Endothelial cell of umbilical vein (primary cell): Measurements from ENCODE around the gene GABRA5. TPM values are rescaled to one million over a fixed set of nuclear protein-coding genes. Genes with fewer than 3 reads are reported as not detected.

Experiments
- BruUV-seq: library from RNA; stranded (reverse); fragments of 400-500 nt; replicated peaks from 2 replicates; lab custom pipeline; 2021; lab: Mats Ljungman, UMichigan
- CTCF ChIA-PET: fragments of 300-600, 350-600 bp; sonication (Branson Sonifier 250); formaldehyde crosslinking; loops from one replicate; lab custom pipeline; 2021; ENCODE audit warnings: antibody characterized with exemption, inconsistent platforms; lab: Charles Lee
- POLR2A ChIA-PET: fragments of 300-600, 350-600 bp; sonication (Branson Sonifier 250); formaldehyde crosslinking; loops from one replicate; lab custom pipeline; 2021; ENCODE audit warnings: antibody characterized with exemption, inconsistent platforms; lab: Charles Lee
- DNase-seq: peaks from one replicate; pipeline ENCODE4 v3.0.0-alpha.2; 2011; ENCODE audit warnings: low read depth, low spot score
- FAIRE-seq: peaks from 2 replicates; lab custom pipeline; 2011; peaks lifted over from hg19 to GRCh38; lab: Jason Lieb, UNC
- H2AFZ ChIP-seq: 2 replicates; pipeline ENCODE4 v1.6.0; 2012; ENCODE audit warnings: low read depth, low read length, control low read depth, inconsistent platforms
- H3K27ac ChIP-seq: 2 replicates; pipeline ENCODE4 v1.5.1; 2011; ENCODE audit warnings: low read depth, mild to moderate bottlenecking, control low read depth, low read length, moderate library complexity; ENCODE audit not compliant: insufficient read depth
- H3K27me3 ChIP-seq, 2 experiments: 2 replicates each; pipeline versions ENCODE4 v1.6.0 to v1.6.1; 2011; ENCODE audit warnings: low read length in 2 of 2, mixed read lengths in 1 of 2; ENCODE audit not compliant: control insufficient read depth in 2 of 2, insufficient read depth in 2 of 2
- H3K36me3 ChIP-seq, 2 experiments: 2 replicates in 1 of 2; 3 replicates in 1 of 2; pipeline ENCODE4 v1.5.1; 2011; ENCODE audit warnings: low read length in 2 of 2, mild to moderate bottlenecking in 1 of 2, moderate library complexity in 1 of 2; ENCODE audit not compliant: control insufficient read depth in 2 of 2, insufficient read depth in 2 of 2; ENCODE audit errors: extremely low read depth in 1 of 2
- H3K4me1 ChIP-seq: 3 replicates; pipeline ENCODE4 v1.5.1; 2011; ENCODE audit warnings: mild to moderate bottlenecking, low read length; ENCODE audit not compliant: control insufficient read depth, insufficient read depth; ENCODE audit errors: extremely low read depth
- H3K4me2 ChIP-seq: 2 replicates; pipeline ENCODE4 v1.6.1; 2011; ENCODE audit warnings: low read length, control low read depth, mixed read lengths; ENCODE audit not compliant: insufficient read depth
- H3K4me3 ChIP-seq, 3 experiments: fragments of 200-600 bp in 1 of 3; sonication (generic), shearing (Covaris generic) in 1 of 3; replicated peaks in 1 of 3; 2 replicates each; pipeline ENCODE4 v1.5.1; 2011 to 2016; ENCODE audit warnings: control low read depth in 3 of 3, low read length in 3 of 3, mild to moderate bottlenecking in 2 of 3, inconsistent platforms in 1 of 3, low read depth in 1 of 3, moderate library complexity in 1 of 3; ENCODE audit not compliant: insufficient read depth in 1 of 3
- H3K79me2 ChIP-seq: 2 replicates; pipeline ENCODE4 v1.6.0; 2012; ENCODE audit warnings: low read length, inconsistent platforms; ENCODE audit not compliant: control insufficient read depth, insufficient read depth
- H3K9ac ChIP-seq: replicated peaks from 2 replicates; pipeline ENCODE3; 2011; ENCODE audit warnings: low read length, control low read depth; ENCODE audit not compliant: insufficient read depth; ENCODE audit errors: extremely low read depth
- H3K9me1 ChIP-seq: replicated peaks from 3 replicates; pipeline ENCODE4 v1.6.0; 2011; ENCODE audit warnings: mild to moderate bottlenecking, low read length; ENCODE audit not compliant: control insufficient read depth, insufficient read depth; ENCODE audit errors: extremely low read depth
- H3K9me3 ChIP-seq: replicated peaks from 2 replicates; pipeline ENCODE4 v1.5.1; 2012; ENCODE audit warnings: low read length, inconsistent platforms; ENCODE audit not compliant: control insufficient read depth, insufficient read depth
- H4K20me1 ChIP-seq: replicated peaks from 2 replicates; pipeline ENCODE3; 2011; ENCODE audit warnings: mild to moderate bottlenecking, low read length; ENCODE audit not compliant: control insufficient read depth, insufficient read depth; ENCODE audit errors: extremely low read depth
- CTCF ChIP-seq, 2 donors: IDR thresholded peaks; 1 replicate in 1 of 2; 2 replicates in 1 of 2; pipeline ENCODE4 v1.5.1; 2011; ENCODE audit warnings: low read length in 2 of 2, mild to moderate bottlenecking in 2 of 2, moderate library complexity in 2 of 2, control low read depth in 1 of 2, inconsistent platforms in 1 of 2, low read depth in 1 of 2; ENCODE audit not compliant: insufficient read depth in 1 of 2; ENCODE audit errors: extremely low read depth in 1 of 2
- EZH2 ChIP-seq: IDR thresholded peaks from 2 replicates; pipeline ENCODE4 v1.6.1; 2012; ENCODE audit warnings: borderline replicate concordance, low read depth, mild to moderate bottlenecking, moderate library complexity, low read length, inconsistent platforms; ENCODE audit not compliant: severe bottlenecking
- FOS ChIP-seq: IDR thresholded peaks from 2 replicates; pipeline ENCODE4 v1.6.1; 2011; ENCODE audit warnings: mild to moderate bottlenecking, low read length, moderate library complexity, borderline replicate concordance; ENCODE audit not compliant: insufficient read depth
- GATA2 ChIP-seq: IDR thresholded peaks from 2 replicates; pipeline ENCODE4 v1.7.0; 2011; ENCODE audit warnings: low read depth, mild to moderate bottlenecking, moderate library complexity, mixed read lengths, low read length; ENCODE audit not compliant: insufficient read length, insufficient read depth
- JUN ChIP-seq: IDR thresholded peaks from 2 replicates; pipeline ENCODE4 v1.6.1; 2011; ENCODE audit warnings: borderline replicate concordance, low read depth; ENCODE audit not compliant: insufficient read length, insufficient read depth
- MYC ChIP-seq: IDR thresholded peaks from one replicate; pipeline ENCODE4 v1.6.1; 2011; ENCODE audit warnings: mild to moderate bottlenecking, low read depth, low read length
- POLR2A ChIP-seq: IDR thresholded peaks from 2 replicates; pipeline ENCODE4 v1.6.1; 2012; ENCODE audit warnings: low read depth, mild to moderate bottlenecking, control low read depth, low read length
- POLR2AphosphoS5 ChIP-seq: IDR thresholded peaks from 2 replicates; pipeline ENCODE4 v1.6.1; 2012; ENCODE audit warnings: low read depth, mild to moderate bottlenecking, control low read depth, low read length, moderate library complexity; ENCODE audit not compliant: insufficient read depth
- dilution Hi-C: fragments of 300-500 bp; cut with MboI; formaldehyde crosslinking; loops from one replicate; pipeline ENCODE4 v1.15.0; 2019; ENCODE audit warnings: low sequenced_read_pairs; ENCODE audit not compliant: extremely low pct_ligation_motif_present
- intact Hi-C: fragments of 100-400 bp; cut with micrococcal nuclease; formaldehyde crosslinking; loops from one replicate; pipeline ENCODE4 v1.10.0; 2022
- polyA plus RNA-seq, 4 experiments: library from polyadenylated mRNA; depleted of rRNA in 3 of 4; stranded (reverse) in 3 of 4; unstranded in 1 of 4; fragments of >200 nt; gene quantifications; 2 replicates each; pipeline versions ENCODE4 v1.2.1 to v1.2.3, GENCODE V29; 2011 to 2012; ENCODE audit warnings: missing spikeins in 1 of 4
- total RNA-seq: library from RNA; stranded (reverse); gene quantifications from 2 replicates; pipeline ENCODE4 v1.2.3, GENCODE V29; 2021
- TF ChIP-seq, protein P1 (sequence below): IDR thresholded peaks from 2 replicates; pipeline ENCODE4 v1.6.1; 2011; ENCODE audit not compliant: insufficient read depth, insufficient read length

Gene GABRA5
- total and polyA plus RNA-seq, 2 donors (not counting 3 experiments of a cell fraction or from before 2014, with no cell fraction given): not detected

DNA sequence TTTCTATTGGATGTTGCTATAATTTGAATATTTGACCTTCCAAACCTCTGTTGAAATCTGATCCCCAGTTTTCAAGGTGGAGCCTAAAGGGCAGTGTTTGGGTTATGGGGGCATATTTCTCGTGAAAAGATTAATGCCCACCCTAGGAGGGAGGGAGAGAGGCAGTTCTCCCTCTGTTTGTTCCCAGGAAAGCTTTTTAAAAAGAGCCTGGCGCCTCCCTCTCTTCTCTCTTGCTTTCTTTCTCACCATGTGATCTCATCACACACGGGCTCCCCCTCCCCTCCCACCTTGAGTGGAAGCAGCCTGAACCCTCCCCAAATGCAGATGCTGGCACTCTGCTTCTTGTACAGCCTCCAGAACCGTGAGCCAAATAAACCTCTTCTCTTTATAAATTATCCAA, 12.4 kb upstream of the GABRA5 start:
- BruUV-seq: no TSS peak
- H2AFZ ChIP-seq: no peak overlapping the region
- H3K79me2 ChIP-seq: no peaks in the 10 kb centered on the region
- H3K4me1 ChIP-seq: no peaks in the 10 kb centered on the region
- no peaks in the 10 kb centered on the region for H3K9me1 ChIP-seq
- no peaks in the 10 kb centered on the region for H4K20me1 ChIP-seq
- no peak overlapping the region for H3K4me3 ChIP-seq
- no peak overlapping the region for H3K9ac ChIP-seq
- ChIA-PET CTCF (no interaction called here), POLR2A (no interaction called here)
- no peaks in the 10 kb centered on the region for H3K27me3 ChIP-seq
- intact Hi-C loops: no loop called here
- no peak for TF ChIP-seq POLR2AphosphoS5
- TF ChIP-seq GATA2: no peak
- no peak for TF ChIP-seq CTCF (IDR thresholded peaks at IDR 0.05; ENCODE audit: extremely low read depth in 1 of 2, insufficient read depth in 1 of 2, low read depth in 1 of 2, low read length in 2 of 2)
- no peak for TF ChIP-seq FOS
- TF ChIP-seq JUN: no peak
- TF ChIP-seq, protein P1, sequence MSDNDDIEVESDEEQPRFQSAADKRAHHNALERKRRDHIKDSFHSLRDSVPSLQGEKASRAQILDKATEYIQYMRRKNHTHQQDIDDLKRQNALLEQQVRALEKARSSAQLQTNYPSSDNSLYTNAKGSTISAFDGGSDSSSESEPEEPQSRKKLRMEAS: no peak
- TF ChIP-seq EZH2: no peak
- no peak for TF ChIP-seq POLR2A
- no peak for TF ChIP-seq MYC
- no peak overlapping the region for H3K27ac ChIP-seq
- DNase-seq (no peak), FAIRE-seq (no peak)
- no peak overlapping the region for H3K4me2 ChIP-seq
- no peaks in the 10 kb centered on the region for H3K9me3 ChIP-seq
- dilution Hi-C loops: no loop called here
- H3K36me3 ChIP-seq: no peaks in the 10 kb centered on the region
